Neuronal stem cell (in vitro differentiated cells): ENCODE data around the gene TDRD12.
A peak's percentile ranks its signal among the peaks of the same experiment; 100 is the strongest.
"Not testable (repeated sequence)": the region's sequence is repeated elsewhere in the genome, so short reads cannot be mapped to it uniquely, and the experiment has no call there.

Experiments
- DNase-seq: peaks from one replicate; pipeline ENCODE4 v3.0.0-alpha.2; 2013; ENCODE audit warnings: low spot score
- H2AFZ ChIP-seq: one replicate; pipeline ENCODE4 v1.6.1; 2013; ENCODE audit warnings: mild to moderate bottlenecking, low read length, inconsistent platforms
- H2AK5ac ChIP-seq: 2 replicates; pipeline ENCODE4 v1.6.1; 2013; ENCODE audit warnings: low read depth, mild to moderate bottlenecking, inconsistent platforms, low read length, moderate library complexity, mixed read lengths
- H2BK120ac ChIP-seq: 2 replicates; pipeline ENCODE4 v1.6.1; 2013; ENCODE audit warnings: low read depth, mild to moderate bottlenecking, inconsistent platforms, low read length, moderate library complexity, mixed read lengths
- H2BK12ac ChIP-seq: one replicate; pipeline ENCODE4 v1.6.1; 2013; ENCODE audit warnings: low read length, inconsistent platforms
- H2BK15ac ChIP-seq: 2 replicates; pipeline ENCODE4 v1.6.1; 2013; ENCODE audit warnings: mild to moderate bottlenecking, low read length, inconsistent platforms, mixed read lengths
- H2BK5ac ChIP-seq: one replicate; pipeline ENCODE4 v1.6.1; 2013; ENCODE audit warnings: inconsistent platforms, mild to moderate bottlenecking, low read length, moderate library complexity
- H3K14ac ChIP-seq: one replicate; pipeline ENCODE4 v1.6.1; 2013; ENCODE audit warnings: low read length, inconsistent platforms
- H3K18ac ChIP-seq: 2 replicates; pipeline ENCODE4 v1.6.1; 2013; ENCODE audit warnings: low read length, inconsistent platforms
- H3K23ac ChIP-seq: 2 replicates; pipeline ENCODE4 v1.6.1; 2013; ENCODE audit warnings: low read depth, mild to moderate bottlenecking, mixed read lengths, low read length, inconsistent platforms; ENCODE audit not compliant: poor library complexity
- H3K27ac ChIP-seq: replicated peaks from 3 replicates; pipeline ENCODE4 v1.5.1; 2013; ENCODE audit warnings: low read length, inconsistent platforms
- H3K27me3 ChIP-seq, 3 experiments: 2 replicates each; pipeline ENCODE4 v1.6.1; 2013; ENCODE audit warnings: low read length in 3 of 3, mild to moderate bottlenecking in 2 of 3, inconsistent platforms in 1 of 3, low read depth in 1 of 3, mixed read lengths in 1 of 3, moderate library complexity in 1 of 3; ENCODE audit not compliant: control insufficient read depth in 3 of 3, insufficient read depth in 3 of 3
- H3K36me3 ChIP-seq, 2 donors: replicated peaks in 1 of 2; 2 replicates each; pipeline ENCODE4 v1.6.1; 2013; ENCODE audit warnings: low read length in 2 of 2; ENCODE audit not compliant: control insufficient read depth in 2 of 2, insufficient read depth in 2 of 2
- H3K4ac ChIP-seq: 2 replicates; pipeline ENCODE4 v1.6.1; 2013; ENCODE audit warnings: inconsistent platforms, mild to moderate bottlenecking, low read length, moderate library complexity
- H3K4me1 ChIP-seq, 2 donors: 1 replicate in 1 of 2; 2 replicates in 1 of 2; pipeline ENCODE4 v1.6.1; 2013; ENCODE audit warnings: low read length in 2 of 2, low read depth in 1 of 2; ENCODE audit not compliant: control insufficient read depth in 2 of 2, insufficient read depth in 1 of 2
- H3K4me2 ChIP-seq: one replicate; pipeline ENCODE4 v1.6.1; 2013; ENCODE audit warnings: mild to moderate bottlenecking, low read length, inconsistent platforms; ENCODE audit not compliant: insufficient read depth, poor library complexity, severe bottlenecking
- H3K4me3 ChIP-seq, 2 donors: 2 replicates each; pipeline ENCODE4 v1.5.1; 2013; ENCODE audit warnings: low read length in 2 of 2, mild to moderate bottlenecking in 2 of 2, inconsistent platforms in 1 of 2, moderate library complexity in 1 of 2
- H3K79me1 ChIP-seq: one replicate; pipeline ENCODE4 v1.6.1; 2013; ENCODE audit warnings: low read depth, mild to moderate bottlenecking, inconsistent platforms, low read length, moderate library complexity
- H3K9ac ChIP-seq: one replicate; pipeline ENCODE4 v1.6.1; 2013; ENCODE audit warnings: mild to moderate bottlenecking, low read depth, low read length, inconsistent platforms; ENCODE audit not compliant: poor library complexity
- H3K9me3 ChIP-seq, 2 donors: replicated peaks in 1 of 2; 2 replicates each; pipeline versions ENCODE3 to v1.6.1; 2013; ENCODE audit warnings: low read length in 2 of 2, mild to moderate bottlenecking in 2 of 2, inconsistent platforms in 1 of 2, low read depth in 1 of 2, mixed read lengths in 1 of 2, moderate library complexity in 1 of 2; ENCODE audit not compliant: control insufficient read depth in 2 of 2, insufficient read depth in 1 of 2
- H4K8ac ChIP-seq: one replicate; pipeline ENCODE4 v1.6.1; 2013; ENCODE audit warnings: low read depth, mild to moderate bottlenecking, inconsistent platforms, low read length, moderate library complexity
- H4K91ac ChIP-seq: one replicate; pipeline ENCODE4 v1.6.1; 2013; ENCODE audit warnings: low read length, low read depth, mild to moderate bottlenecking, inconsistent platforms; ENCODE audit not compliant: poor library complexity
- WGBS, 2 donors: extraction: QIAGEN DNeasy Blood & Tissue Kit; methylation state at CpG; one replicate each; pipeline ENCODE4 v1.1.7; 2013; ENCODE audit warnings: missing lambda C conversion rate in 2 of 2, mixed read lengths in 1 of 2; ENCODE audit not compliant: insufficient read length in 2 of 2, insufficient replicate concordance in 1 of 2; ENCODE audit errors: extremely low coverage in 2 of 2; 5-methylcytosine and 5-hydroxymethylcytosine counted together

TDRD12 gene

DNA sequence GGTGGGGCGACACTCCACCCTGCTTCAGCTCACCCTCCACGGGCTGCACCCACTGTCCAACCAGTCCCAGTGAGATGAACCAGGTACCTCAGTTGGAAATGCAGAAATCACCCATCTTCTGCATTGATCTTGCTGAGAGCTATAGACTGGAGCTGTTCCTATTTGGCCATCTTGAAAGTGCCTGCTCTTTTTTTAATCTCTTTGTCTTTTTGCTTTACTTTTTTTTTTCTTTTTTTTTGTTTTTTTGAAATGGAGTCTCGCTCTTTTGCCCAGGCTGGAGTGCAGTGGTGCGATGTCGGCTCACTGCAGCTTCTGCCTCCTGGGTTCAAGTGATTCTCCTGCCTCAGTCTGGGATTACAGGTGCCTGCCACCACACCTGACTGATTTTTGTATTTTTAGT is 68.3 kb downstream of the TDRD12 start:
- H3K36me3 ChIP-seq, H2AK5ac ChIP-seq, H3K4me1 ChIP-seq, H3K23ac ChIP-seq, H3K9ac ChIP-seq, H3K4ac ChIP-seq, H4K8ac ChIP-seq, H2BK5ac ChIP-seq, H3K9me3 ChIP-seq, DNase-seq, H3K27me3 ChIP-seq, H3K4me3 ChIP-seq, H3K4me2 ChIP-seq, H4K91ac ChIP-seq, H2BK15ac ChIP-seq, H3K14ac ChIP-seq, H3K27ac ChIP-seq, H3K79me1 ChIP-seq, H2BK120ac ChIP-seq: not testable (repeated sequence)
- no CpG with 5 or more reads among the region's 5 CpGs for WGBS, 2 donors
- H2AFZ ChIP-seq: peak overlapping the region; percentile 52
- H2BK12ac ChIP-seq: peak overlapping the region; percentile 41
- peak overlapping the region; percentile 38 for H3K18ac ChIP-seq

DNA sequence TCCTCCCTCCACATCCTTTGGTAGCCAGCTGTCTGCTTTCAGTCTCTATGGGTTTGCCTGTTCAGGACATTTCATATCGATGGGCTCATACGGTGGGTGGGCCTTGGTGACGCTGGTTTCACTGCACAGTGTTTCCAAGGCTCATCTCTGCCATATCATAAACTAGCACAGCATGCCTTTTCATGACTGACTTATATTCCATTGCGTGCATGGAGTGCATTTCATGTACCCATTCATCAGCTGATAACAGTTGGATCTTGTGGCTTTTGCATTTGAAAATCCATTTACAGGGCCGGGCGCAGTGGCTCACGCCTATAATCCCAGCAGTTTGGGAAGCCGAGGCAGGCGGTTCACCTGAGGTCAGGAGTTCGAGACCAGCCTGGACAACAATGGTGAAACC is 69.9 kb downstream of the TDRD12 start:
- peaks cover 0 to 6% (median 0%) of the 10 kb centered on the region in 3 experiments for H3K27me3 ChIP-seq
- whole genome bisulfite sequencing, 2 donors: no CpG with 5 or more reads among the region's 10 CpGs
- no peak overlapping the region for H4K8ac ChIP-seq
- H2AFZ ChIP-seq: no peak overlapping the region
- H2BK15ac ChIP-seq: no peak overlapping the region
- H3K79me1 ChIP-seq: no peaks in the 10 kb centered on the region
- no peak overlapping the region for H2AK5ac ChIP-seq
- H4K91ac ChIP-seq: no peak overlapping the region
- H3K9ac ChIP-seq: no peak overlapping the region
- no peak overlapping the region for H2BK120ac ChIP-seq
- no peak overlapping the region for H3K4me2 ChIP-seq
- H2BK5ac ChIP-seq: no peak overlapping the region
- H3K27ac ChIP-seq: no peak overlapping the region
- no peaks in the 10 kb centered on the region for H3K9me3 ChIP-seq
- H3K36me3 ChIP-seq: no peaks in the 10 kb centered on the region
- H3K14ac ChIP-seq: no peak overlapping the region
- no peak for DNase-seq
- no peak overlapping the region for H3K4me3 ChIP-seq
- no peak overlapping the region for H3K18ac ChIP-seq
- peaks cover 0 to 4% of the 10 kb centered on the region in 2 donors for H3K4me1 ChIP-seq
- H3K4ac ChIP-seq: no peak overlapping the region
- no peak overlapping the region for H2BK12ac ChIP-seq
- H3K23ac ChIP-seq: no peak overlapping the region

DNA sequence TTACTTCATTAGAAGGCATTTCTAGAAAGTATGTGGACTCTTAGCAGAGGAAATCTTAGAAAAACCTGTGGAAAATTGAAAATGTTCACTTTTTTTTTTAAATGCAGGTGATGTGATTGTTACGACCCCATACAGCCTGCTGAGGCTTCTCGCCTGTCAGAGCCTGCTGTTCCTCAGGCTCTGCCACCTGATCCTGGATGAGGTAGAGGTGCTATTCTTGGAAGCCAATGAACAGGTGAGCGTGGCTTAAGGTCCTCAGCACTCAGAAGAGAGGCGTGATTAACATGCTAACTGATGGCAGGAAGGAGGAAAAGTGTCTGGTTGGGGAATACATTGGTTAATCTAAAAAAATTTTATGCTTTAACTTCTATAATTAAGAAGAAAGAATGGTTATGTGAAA is 78.6 kb downstream of the TDRD12 start:
- H2BK15ac ChIP-seq: no peak overlapping the region
- no peak overlapping the region for H2AFZ ChIP-seq
- no peak overlapping the region for H3K4me3 ChIP-seq
- no peak overlapping the region for H3K27ac ChIP-seq
- no peaks in the 10 kb centered on the region for H3K36me3 ChIP-seq
- no peak overlapping the region for H3K14ac ChIP-seq
- no peaks in the 10 kb centered on the region for H3K4me1 ChIP-seq
- H3K27me3 ChIP-seq: peaks cover 0 to 3% (median 0%) of the 10 kb centered on the region in 3 experiments
- no CpG with 5 or more reads among the region's 4 CpGs for WGBS, 2 donors
- no peak overlapping the region for H4K8ac ChIP-seq
- no peak overlapping the region for H3K4ac ChIP-seq
- H2BK120ac ChIP-seq: no peak overlapping the region
- no peak overlapping the region for H2AK5ac ChIP-seq
- no peak overlapping the region for H3K18ac ChIP-seq
- no peaks in the 10 kb centered on the region for H3K79me1 ChIP-seq
- no peak for DNase-seq
- H2BK12ac ChIP-seq: no peak overlapping the region
- H2BK5ac ChIP-seq: no peak overlapping the region
- H3K9me3 ChIP-seq: no peaks in the 10 kb centered on the region
- H3K4me2 ChIP-seq: no peak overlapping the region
- no peak overlapping the region for H4K91ac ChIP-seq
- no peak overlapping the region for H3K23ac ChIP-seq
- no peak overlapping the region for H3K9ac ChIP-seq

DNA sequence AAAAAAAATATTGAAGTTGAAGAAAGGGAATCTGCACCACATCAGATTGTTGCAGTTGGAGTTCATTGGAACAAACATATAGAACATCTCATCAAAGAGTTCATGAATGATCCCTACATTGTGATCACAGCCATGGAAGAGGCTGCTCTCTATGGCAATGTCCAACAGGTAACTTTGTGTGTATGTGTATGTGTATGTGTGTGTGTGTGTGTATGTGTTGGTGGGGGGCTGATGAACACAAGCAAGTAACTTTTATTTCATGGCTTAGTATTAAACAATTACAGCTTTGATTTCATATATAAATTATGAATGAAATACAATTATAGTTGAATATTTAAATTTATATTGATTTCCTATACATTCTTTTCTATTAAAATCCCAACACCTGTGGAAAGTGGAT is 80.6 kb downstream of the TDRD12 start:
- Histone ChIP-seq H3K14ac (no peak overlapping the region), H2AFZ (no peak overlapping the region), H3K23ac (no peak overlapping the region), H3K36me3 (no peaks in the 10 kb centered on the region), H3K79me1 (no peaks in the 10 kb centered on the region), H3K27me3 (peaks cover 0 to 3% (median 0%) of the 10 kb centered on the region in 3 experiments), H3K4me2 (no peak overlapping the region), H3K27ac (no peak overlapping the region), H3K9ac (no peak overlapping the region), H3K18ac (no peak overlapping the region), H2BK5ac (no peak overlapping the region), H3K9me3 (no peaks in the 10 kb centered on the region), H4K8ac (no peak overlapping the region), H2BK120ac (no peak overlapping the region), H3K4me3 (no peak overlapping the region), H2AK5ac (no peak overlapping the region), H4K91ac (no peak overlapping the region), H2BK15ac (no peak overlapping the region), H3K4me1 (no peaks in the 10 kb centered on the region), H3K4ac (no peak overlapping the region), H2BK12ac (no peak overlapping the region)
- no peak for DNase-seq
